T47D (cell line): ENCODE results near the gene TAGLN3.
A peak's percentile ranks its signal among the peaks of the same experiment; 100 is the strongest.

ENCODE experiments used
- DNase-seq, 2 experiments: peaks; one replicate each; pipeline versions ENCODE4 v3.0.0 to v3.0.0-alpha.2; 2011 to 2012; ENCODE audit warnings: low read depth in 1 of 2, low spot score in 1 of 2
- JUND ChIP-seq: IDR thresholded peaks from 2 replicates; pipeline ENCODE4 v1.6.1; 2012; ENCODE audit warnings: low read depth
- in situ Hi-C: cut with HindIII; loops from 2 replicates; pipeline ENCODE4 v1.10.0; 2016; ENCODE audit warnings: low sequenced_read_pairs, low pct_unique_long_range_greater_than_20kb

The TAGLN3 gene

GRCh38 chr3:112004669-112005068 is 5.9 kb downstream of the TAGLN3 start:
- TF ChIP-seq JUND, result no peak
- no peak for DNase-seq
- in situ Hi-C loops, result no loop called here

- TF ChIP-seq JUND, result no peak
Observed at GRCh38 chr3:112005091-112005672, 6.5 kb downstream of the TAGLN3 start.

GRCh38 chr3:112007633-112008032 is 8.9 kb downstream of the TAGLN3 start:
- in situ Hi-C loops, result no loop called here
- DNase-seq, result no peak
- TF ChIP-seq JUND, result no peak

More at GRCh38 chr3:112005091-112005672, 6.5 kb downstream of the TAGLN3 start:
- DNase-seq, result no peak
- in situ Hi-C loops, result no loop called here

- TF ChIP-seq JUND, result no peak
- in situ Hi-C loops, result no loop called here
- no peak for DNase-seq
Observed at GRCh38 chr3:112009670-112010069, 10.9 kb downstream of the TAGLN3 start.

DNA sequence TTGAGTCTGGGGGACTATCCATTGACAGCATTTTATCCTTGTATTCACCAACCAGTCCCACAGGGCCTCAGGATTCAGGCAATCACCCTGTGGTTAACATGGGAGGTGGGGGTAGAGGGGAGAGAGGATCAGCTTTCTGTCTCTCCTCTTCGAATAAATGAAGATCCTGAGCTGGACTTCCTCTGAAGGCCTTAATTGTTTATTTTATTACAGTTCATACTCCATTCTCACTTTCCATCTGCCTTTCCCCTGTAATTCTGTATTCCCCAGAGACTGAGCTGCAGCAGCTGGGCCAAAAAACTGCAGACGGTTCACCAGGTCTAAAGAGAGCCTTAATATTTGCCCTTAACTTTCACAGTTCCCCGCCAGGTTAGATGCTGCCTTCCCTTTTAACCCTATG is 11.9 kb downstream of the TAGLN3 start:
- no peak for TF ChIP-seq JUND
- in situ Hi-C loops, result no loop called here
- DNase-seq, result no peak

- in situ Hi-C loops, result no loop called here
Observed at GRCh38 chr3:112011376-112011940, 12.7 kb downstream of the TAGLN3 start.

GRCh38 chr3:112012205-112012992 is 13.7 kb downstream of the TAGLN3 start:
- DNase-seq, result no peak
- no peak for TF ChIP-seq JUND
- in situ Hi-C loops, result no loop called here

More at GRCh38 chr3:112011376-112011940, 12.7 kb downstream of the TAGLN3 start:
- no peak for TF ChIP-seq JUND
- DNase-seq, result no peak

- TF ChIP-seq JUND, result no peak
- peak; percentile 37 to 77 for DNase-seq
- in situ Hi-C loops, result no loop called here
Observed at GRCh38 chr3:112013058-112013783, 14.5 kb downstream of the TAGLN3 start.

DNA sequence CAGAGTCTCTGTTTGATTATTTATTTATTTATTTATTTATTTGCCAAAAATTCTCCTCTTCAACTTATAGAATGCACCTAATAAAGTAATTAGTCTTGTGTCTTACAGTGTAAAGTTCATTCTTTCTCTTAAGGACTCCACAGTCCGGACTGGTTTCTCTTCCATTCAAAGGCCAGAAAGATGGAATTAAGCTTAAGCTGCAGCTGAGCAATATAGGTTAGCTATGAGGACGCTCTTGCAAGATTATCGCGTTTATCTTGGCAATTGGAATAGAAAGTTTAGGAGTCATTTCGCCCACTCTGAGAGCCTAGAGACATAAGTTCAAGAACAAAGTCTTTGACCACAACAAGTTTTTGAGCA is 15.0 kb downstream of the TAGLN3 start:
- in situ Hi-C loops, result no loop called here
- no peak for DNase-seq
- no peak for TF ChIP-seq JUND

DNA sequence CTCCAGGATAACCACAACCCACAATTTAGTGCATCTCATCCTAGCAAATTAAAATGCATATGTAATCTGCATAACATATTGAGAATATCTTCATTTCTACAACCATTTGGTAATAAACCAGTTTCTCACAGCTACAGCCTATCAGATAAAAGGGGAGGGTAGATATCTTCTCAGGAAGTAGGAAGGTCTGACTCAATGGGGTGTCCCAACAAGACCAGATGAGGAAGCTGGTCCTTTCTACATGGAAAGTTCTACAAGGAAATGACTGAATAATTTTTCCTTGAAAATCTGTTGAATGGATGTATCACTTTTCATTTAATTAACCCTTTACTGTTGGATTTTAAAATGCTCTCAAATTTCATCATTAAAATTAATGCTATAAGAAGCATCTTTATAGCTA is 18.4 kb downstream of the TAGLN3 start:
- in situ Hi-C loops, result no loop called here
- TF ChIP-seq JUND, result no peak
- no peak for DNase-seq

DNA sequence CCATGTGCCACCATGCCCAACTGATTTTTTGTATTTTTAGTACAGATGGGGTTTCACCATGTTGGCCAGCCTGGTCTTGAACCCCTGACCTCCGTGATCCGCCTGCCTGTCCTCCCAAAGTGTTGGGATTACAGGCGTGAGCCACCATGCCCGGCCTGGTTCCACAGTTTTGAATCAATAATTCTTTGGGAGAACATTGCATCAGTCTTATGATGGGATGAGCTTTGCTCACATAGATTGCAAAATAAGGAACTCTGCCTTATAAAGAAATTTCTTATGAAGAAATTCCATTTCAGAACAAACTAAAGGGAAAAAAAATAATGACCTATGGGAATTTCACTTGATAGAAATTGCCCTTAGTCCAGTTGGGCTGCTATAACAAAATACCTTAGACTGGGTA is 20.0 kb downstream of the TAGLN3 start:
- in situ Hi-C loops, result no loop called here
- no peak for DNase-seq
- TF ChIP-seq JUND, result no peak

DNA sequence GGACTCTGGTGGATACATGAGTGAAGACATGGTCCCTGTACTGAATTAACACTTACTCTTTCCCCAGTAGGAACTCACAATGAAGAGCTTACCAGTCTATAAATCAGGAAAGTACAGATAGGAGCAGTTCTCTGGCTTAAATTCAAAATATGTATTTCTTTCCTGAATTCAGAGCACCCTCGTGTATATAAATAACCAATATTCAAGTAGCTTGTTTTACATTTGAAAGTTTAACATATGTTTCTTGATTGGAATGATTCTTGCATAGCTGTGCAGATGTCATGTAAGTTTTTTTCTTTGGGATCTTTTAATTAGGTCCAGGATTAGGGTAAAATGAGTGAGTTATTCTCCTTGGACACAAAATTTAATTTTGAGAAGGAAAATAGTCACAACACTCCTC is 21.0 kb downstream of the TAGLN3 start:
- DNase-seq, result no peak
- no peak for TF ChIP-seq JUND
- in situ Hi-C loops, result no loop called here

- in situ Hi-C loops, result no loop called here
- no peak for TF ChIP-seq JUND
- no peak for DNase-seq
Observed at GRCh38 chr3:112020674-112021085, 22.0 kb downstream of the TAGLN3 start.
